ENCODE results near the gene SEC24D. TPM values are rescaled to one million over a fixed set of nuclear protein-coding genes. Genes with fewer than 3 reads are reported as not detected.

Gene SEC24D
- total and polyA plus RNA-seq, 9 of the 15 experiments (the other 6 are each of a cell fraction or from before 2014, with no cell fraction given): 7.1 to 22.5 (median 11.3) TPM

DNA sequence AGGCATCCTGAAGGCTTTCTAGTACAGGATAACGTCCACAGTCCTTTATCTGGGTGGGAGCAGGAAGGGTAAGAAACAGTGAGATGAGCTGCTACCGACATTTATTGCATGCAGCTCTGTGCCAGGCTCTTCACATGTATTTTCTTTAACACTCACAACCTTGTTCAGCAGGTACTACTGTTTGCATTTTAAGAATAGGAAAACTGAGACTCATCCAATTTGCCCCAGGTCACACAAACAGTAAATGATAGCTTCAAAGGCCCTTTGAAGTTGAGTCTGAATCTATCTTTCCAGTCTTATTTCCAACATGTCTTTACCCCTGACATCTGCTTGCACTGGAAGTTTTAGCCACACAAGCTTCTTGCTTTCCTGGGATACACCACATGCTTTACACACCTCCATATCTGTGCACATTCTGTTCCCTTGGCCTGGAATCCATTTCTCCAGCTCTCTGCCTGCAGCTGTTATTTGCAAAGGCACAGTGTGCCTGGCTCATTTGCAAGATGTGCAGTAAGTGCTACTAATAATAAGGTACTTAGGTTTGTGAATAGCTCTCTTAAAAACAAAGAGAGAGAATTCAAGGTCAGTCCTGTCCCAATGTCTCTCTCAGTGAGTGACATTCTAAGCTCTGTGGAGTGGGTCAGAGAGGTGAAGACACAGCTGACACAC, 89.5 kb downstream of the SEC24D start:
- Histone ChIP-seq H3K27ac (ENCODE audit: extremely low read depth, low read depth, low read length) (no peak overlapping the region), H3K27me3 (ENCODE audit: control insufficient read depth in 2 of 2, insufficient read depth in 2 of 2, low read length in 2 of 2) (no peaks in the 10 kb centered on the region), H3K9ac (ENCODE audit: insufficient read depth in 1 of 2, low read depth in 2 of 2, low read length in 2 of 2) (no peak overlapping the region), H3K9me1 (ENCODE audit: control insufficient read depth, insufficient read depth, low read length) (no peaks in the 10 kb centered on the region), H3K4me2 (ENCODE audit: insufficient read depth, low read length) (no peak overlapping the region), H3K9me3 (replicated peaks; ENCODE audit: control insufficient read depth, insufficient read depth, low read depth, low read length) (no peaks in the 10 kb centered on the region), H3K79me2 (ENCODE audit: control insufficient read depth, insufficient read depth, low read length) (no peaks in the 10 kb centered on the region), H4K20me1 (replicated peaks; ENCODE audit: control insufficient read depth, insufficient read depth, low read length) (no peaks in the 10 kb centered on the region), H2AFZ (ENCODE audit: low read depth, low read length) (no peak overlapping the region), H3K4me1 (replicated peaks in 1 of 2; ENCODE audit: control insufficient read depth in 2 of 2, insufficient read depth in 2 of 2, low read length in 2 of 2) (no peaks in the 10 kb centered on the region; a peak in 1 of 5 replicates), H3K4me3 (no peak overlapping the region), H3K36me3 (ENCODE audit: control insufficient read depth, insufficient read depth, low read length) (peaks cover 12% of the 10 kb centered on the region; the same call in 2 of the 3 replicates)
- ATAC-seq (no peak), DNase-seq (ENCODE audit: extremely low read depth in 1 of 4, low spot score in 3 of 4) (no peak), FAIRE-seq (no peak)
- TF ChIP-seq LEF1 (IDR thresholded peaks at IDR 0.05) (no peak), TAF7 (tag; IDR thresholded peaks at IDR 0.05) (no peak), POLR2G (IDR thresholded peaks at IDR 0.05; ENCODE audit: low read depth, low read length) (no peak), KLF6 (CRISPR knock-in tag; IDR thresholded peaks at IDR 0.05; ENCODE audit: borderline replicate concordance) (no peak), ZNF3 (CRISPR knock-in tag; IDR thresholded peaks at IDR 0.05) (no peak), NCOA6 (IDR thresholded peaks at IDR 0.05) (no peak), MTA2 (IDR thresholded peaks at IDR 0.05; ENCODE audit: low read depth) (no peak), ZNF431 (CRISPR knock-in tag; IDR thresholded peaks at IDR 0.05) (no peak), ZNF140 (CRISPR knock-in tag; IDR thresholded peaks at IDR 0.05) (no peak), ETV1 (tag; conservative IDR thresholded peaks at IDR 0.05; ENCODE audit: low read depth) (no peak)
- TF ChIP-seq, protein P1, sequence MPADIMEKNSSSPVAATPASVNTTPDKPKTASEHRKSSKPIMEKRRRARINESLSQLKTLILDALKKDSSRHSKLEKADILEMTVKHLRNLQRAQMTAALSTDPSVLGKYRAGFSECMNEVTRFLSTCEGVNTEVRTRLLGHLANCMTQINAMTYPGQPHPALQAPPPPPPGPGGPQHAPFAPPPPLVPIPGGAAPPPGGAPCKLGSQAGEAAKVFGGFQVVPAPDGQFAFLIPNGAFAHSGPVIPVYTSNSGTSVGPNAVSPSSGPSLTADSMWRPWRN (IDR thresholded peaks at IDR 0.05; ENCODE audit: low read depth): no peak
- TF ChIP-seq, protein P2, sequence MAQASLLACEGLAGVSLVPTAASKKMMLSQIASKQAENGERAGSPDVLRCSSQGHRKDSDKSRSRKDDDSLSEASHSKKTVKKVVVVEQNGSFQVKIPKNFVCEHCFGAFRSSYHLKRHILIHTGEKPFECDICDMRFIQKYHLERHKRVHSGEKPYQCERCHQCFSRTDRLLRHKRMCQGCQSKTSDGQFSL (CRISPR knock-in tag; IDR thresholded peaks at IDR 0.05): no peak
- TF ChIP-seq, protein P2 (tag; IDR thresholded peaks at IDR 0.05): no peak
- intact Hi-C loops (cut with micrococcal nuclease) (no loop called here), in situ Hi-C loops (cut with MboI) (no loop called here)
- BruUV-seq (replicated peaks): no TSS peak
- ChIA-PET POLR2A (interaction anchor here (1.2 kb wide), 1 partner anchor 10 kb away, joined by 5 read pairs; no protein-coding TSS in a partner anchor), CTCF (ENCODE audit: low intra/inter-chr PET ratio) (no interaction called here)
- 0% methylated on average over 1 of the region's 2 CpGs for WGBS (ENCODE audit: insufficient coverage, low coverage, missing lambda C conversion rate)
